Suppressor macrophage (primary cell): ENCODE results near the gene SOAT2.
A peak's percentile ranks its signal among the peaks of the same experiment; 100 is the strongest.
"Not testable (repeated sequence)": the region's sequence is repeated elsewhere in the genome, so short reads cannot be mapped to it uniquely, and the experiment has no call there.

Source experiments
- DNase-seq, 4 experiments: peaks; one replicate each; pipeline ENCODE4 v3.0.0-alpha.2; 2020 to 2022

SOAT2 gene

DNA sequence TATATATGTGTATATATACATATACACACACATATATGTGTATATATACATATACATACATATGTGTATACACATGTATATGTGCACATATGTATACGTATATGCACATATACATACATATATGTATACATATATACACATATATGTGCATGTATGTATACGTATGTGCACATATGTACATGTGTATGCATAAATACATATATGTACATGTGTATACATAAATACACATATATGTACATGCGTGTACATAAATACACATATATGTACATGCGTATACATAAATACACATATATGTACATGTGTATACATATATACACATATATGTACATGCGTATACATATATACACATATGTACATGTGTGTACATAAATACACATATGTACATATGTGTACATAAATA is 43.9 kb downstream of the SOAT2 start:
- DNase-seq = no peak

DNA sequence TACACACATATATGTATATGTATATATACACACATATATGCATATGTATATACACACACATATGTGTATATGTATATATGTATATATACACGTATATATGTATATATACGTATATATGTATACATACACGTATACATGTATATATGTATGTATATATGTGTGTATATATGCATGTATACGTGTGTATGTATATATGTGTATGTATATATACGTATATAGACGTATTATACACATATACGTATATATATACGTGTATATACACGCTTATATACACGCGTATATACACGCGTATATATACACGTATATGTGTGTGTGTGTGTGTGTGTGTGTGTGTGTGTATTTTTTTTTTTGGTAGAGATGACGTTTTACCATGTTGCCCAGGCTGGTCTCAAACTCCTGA is 44.4 kb downstream of the SOAT2 start:
- DNase-seq = no peak

DNA sequence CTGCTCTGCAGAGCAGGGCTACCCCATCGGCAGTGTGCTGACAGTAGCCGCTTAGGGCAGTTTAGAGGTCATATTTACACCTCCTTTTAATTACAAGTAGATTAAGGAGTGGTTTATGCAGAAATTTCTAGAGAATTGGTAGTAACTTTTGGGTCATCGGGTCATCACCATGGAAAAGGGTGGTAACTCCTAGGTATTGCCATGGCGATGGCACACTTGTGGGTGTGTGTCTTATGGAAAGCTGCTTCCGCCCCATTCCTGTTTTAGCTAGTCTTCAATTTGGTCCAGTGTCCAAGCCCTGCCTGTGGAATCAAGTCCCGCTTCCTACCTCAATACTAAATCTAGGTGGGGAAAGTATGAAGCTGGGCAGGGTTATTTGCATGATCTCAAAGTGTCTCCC is 47.8 kb downstream of the SOAT2 start:
- no peak for DNase-seq

DNA sequence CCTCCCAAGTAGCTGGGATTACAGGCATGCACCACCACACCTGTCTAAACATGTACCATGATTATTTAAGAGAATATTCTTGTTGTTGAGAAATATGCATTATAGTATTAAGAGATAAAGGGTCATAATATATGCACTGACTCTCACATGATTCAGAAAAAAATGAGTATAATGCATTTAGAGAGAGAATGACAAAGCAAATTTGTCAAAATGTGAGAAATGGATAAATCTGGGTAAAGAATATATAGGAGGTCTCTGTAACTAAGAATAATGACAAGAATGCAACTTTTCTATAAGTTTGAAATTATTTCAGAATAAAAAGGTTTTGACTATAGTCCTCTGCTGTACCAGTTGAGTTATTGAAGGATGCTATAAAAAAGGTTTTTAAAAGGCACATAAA is 49.1 kb downstream of the SOAT2 start:
- DNase-seq = no peak

DNA sequence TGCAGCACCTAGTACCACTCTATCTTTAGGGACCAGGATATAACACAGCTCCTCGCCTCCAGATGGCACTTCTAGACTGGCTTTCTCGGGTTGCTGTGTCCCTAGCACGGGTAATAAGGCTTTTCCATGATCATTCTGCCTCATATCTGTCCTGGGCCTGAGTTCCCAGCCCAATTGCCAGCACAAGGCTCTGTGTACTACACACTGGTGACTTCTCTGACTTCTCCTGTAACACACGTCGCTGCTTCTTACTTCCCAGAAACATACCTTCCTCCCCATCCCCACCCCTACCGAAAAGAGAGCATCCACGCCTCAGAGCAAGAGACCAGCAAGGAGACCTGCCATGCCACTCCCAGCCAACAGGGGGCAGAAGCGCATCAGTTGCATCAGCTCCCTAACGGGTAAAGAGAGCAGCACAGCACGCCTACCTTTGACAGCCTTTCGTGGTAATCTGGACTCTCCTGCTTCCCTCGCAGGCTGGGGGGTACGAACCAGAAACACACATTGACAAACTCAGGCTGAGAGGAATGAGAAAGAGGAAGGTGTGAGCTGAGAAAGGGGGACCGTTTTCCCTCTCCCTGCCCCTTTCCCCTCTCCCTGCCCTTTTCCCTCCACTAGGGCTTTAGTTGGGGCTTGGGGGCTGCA is 56.0 kb downstream of the SOAT2 start:
- DNase-seq = peak; percentile 80 to 88 (median 86)

DNA sequence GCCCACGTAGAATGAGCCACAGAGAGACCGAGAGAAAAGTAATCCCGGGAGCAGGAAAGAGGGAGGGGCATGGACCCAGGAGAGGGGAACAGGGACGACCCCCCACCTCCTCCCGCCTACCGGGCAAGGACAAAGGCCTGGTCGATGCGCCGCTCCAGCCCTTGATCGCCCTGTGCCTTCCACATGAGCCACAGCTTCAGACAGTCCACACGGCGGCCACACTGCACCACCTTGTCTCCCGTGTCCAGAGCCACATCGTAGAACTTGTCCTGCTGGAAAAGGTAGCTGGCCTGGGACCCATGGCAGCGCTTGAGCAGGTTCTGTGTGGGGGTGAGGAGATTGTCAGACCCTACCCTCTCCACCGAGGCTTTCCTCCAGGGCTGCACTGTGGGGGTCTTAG is 56.7 kb downstream of the SOAT2 start:
- no peak for DNase-seq

DNA sequence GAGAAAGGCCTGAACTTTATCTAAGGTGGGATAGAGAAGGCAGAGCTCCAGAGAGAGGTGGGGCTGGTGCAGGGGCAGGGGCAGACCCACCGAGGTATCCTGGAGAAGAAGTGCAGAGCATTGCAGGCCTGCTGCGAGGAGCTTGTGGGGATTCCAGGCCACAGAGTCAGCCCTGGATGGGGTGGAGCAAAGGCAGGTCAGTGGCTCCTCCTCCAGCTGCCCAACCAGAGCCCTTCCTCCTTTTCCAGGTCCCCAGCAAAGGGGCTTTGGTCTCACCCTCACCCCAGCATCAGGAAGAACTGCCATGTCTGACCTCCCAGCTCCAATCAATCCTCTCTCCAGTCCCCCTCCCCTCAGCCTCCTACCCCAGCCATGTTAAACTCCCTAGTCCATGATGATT is 57.4 kb downstream of the SOAT2 start:
- no peak for DNase-seq

DNA sequence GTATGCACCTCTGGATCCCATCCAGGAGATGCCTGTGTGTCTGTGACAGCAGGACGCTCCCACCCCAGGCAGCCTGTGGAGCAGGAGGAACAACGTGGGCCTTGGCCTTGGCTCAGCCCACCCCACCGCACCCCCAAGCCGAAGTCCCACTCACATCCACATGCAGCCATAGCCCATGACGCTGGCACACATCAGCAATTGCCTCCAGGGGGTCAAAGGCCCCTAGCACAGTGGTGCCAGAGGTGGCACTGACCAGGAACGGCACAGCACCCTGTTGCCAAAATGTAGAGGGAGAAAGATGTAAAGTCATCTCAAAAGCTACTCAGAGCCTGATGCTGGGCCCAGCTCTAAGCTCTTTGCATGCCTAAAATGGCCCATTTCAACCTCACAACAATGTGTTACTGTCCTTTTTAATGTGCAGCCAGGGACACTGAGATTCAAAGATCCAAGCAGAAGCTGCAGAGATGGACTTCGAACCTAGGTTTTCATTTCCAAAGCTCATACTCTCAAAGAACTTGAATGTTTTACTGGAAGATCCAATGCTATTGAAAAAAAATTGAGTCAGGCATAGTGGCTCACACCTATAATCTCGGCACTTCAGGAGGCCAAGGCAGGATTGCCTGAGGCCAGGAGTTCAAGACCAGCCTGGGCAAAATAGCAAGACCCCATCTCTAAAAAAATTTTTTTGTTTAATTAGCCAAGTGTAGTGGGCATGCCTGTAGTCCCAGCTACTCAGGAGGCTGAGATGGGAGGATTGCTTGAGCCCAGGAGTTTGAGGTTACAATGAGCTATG is 58.0 kb downstream of the SOAT2 start:
- no peak for DNase-seq

DNA sequence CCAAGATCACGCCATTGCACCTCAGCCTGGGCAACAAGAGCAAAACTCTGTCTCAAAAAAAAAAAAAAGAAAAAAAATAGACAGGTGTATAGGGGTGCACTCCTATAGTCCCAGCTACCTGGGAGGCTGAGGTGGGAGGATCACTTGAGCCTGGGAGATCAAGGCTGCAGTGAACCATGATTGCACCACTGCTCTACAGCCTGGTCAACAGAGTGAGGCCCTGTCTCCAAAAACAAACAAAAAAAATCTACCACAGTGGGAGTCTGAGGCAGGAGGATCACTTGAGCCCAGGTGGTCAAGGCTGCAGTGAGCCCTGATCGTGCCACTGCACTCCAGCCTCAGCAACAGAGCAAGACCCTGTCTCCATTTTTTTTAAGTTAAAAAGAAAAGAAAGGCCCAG is 59.7 kb downstream of the SOAT2 start:
- not testable (repeated sequence) for DNase-seq

DNA sequence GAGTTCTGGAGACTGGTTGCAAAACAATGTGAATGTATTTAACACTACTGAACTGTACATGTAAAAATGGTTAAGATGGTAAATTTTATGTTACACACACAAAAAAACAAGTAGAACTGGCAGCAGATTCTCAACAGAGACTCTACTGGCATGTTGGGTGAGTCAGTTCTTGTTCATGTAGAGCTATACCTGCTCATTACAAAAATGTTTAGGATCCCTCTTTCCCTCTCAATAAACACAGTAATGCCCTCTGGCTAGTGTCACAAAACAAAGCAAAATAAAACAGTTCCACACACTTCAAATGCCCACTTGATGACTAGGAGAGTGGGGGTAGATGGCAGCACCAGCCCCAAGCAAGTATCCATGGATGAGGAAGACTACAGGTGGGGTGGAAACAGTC is 63.6 kb downstream of the SOAT2 start:
- DNase-seq = no peak

DNA sequence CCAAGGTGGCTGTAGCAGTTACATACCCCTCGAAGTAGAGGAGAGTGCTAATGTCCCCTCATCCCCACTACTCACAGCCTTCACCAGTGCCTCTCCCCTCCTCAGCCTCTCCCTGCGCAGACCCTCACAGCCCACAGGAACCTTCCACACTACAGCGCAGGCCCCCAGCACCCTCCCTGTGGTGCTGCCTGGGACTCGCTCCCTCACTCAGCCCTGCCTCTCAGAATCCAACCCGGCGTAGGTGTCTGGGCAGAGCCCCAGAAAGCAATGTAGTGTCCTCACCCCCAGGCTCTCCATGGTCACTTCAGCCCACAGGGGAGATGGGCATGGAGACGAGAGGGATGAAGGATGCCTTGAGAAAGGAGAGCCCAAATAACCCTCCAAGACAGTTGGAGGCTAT is 66.4 kb downstream of the SOAT2 start:
- no peak for DNase-seq

DNA sequence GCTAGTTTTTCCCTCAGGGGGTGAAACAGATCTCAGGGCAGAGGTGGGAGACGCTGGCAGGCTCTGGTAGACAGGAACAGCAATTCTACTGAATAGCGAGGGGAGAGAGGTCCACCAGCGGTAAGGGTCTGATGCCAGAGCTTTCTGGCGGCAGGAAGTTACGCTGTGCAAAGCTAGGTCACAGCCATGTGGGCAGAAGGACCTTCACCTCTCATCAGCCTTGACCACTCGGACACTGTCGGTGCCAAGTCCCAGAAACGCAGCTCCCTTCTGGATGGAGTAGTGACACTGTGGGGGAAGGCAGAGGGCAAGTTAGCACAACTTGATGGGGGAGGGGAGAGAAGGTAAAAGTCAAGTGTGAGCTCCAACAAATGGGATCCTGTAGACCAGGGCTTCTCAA is 66.9 kb downstream of the SOAT2 start:
- DNase-seq = no peak

DNA sequence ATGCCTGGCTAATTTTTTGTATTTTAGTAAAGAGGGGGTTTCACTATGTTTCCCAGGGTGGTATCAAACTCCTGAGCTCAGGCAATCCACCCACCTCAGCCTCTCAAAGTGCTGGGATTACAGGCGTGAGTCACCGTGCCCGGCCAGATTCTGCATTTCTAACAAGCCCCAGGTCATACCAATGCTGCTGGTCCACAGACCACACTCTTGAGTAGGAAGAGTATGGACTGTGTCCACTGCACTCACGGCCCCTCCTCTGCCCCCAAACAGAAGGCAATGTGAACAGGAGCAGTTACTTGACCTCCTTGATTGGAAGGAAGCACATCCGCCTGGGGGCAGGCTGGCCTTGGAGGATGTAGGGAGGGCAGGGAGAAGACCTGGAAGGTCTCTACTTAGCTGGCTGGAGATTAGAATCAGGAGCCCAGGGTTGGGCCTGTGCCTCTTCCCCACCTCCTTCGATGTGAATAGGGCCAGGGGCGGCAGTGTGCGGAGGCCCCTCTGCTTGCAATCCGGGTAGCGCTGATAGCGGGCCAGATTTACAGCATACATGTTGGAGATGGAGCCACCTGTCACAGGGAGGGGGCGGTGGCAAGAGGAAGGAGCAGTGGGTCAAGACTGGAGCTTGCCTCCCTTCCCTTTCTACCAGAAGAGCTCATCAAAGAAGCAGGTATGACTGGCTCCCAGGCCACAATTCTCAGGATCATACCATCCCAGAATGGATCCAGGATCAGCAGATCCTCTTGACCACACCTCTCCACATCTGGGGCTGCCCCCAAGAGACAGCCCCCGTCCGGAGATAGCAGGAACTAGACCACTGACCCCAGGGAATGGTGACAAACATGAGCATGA is 67.8 kb downstream of the SOAT2 start:
- DNase-seq = no peak

DNA sequence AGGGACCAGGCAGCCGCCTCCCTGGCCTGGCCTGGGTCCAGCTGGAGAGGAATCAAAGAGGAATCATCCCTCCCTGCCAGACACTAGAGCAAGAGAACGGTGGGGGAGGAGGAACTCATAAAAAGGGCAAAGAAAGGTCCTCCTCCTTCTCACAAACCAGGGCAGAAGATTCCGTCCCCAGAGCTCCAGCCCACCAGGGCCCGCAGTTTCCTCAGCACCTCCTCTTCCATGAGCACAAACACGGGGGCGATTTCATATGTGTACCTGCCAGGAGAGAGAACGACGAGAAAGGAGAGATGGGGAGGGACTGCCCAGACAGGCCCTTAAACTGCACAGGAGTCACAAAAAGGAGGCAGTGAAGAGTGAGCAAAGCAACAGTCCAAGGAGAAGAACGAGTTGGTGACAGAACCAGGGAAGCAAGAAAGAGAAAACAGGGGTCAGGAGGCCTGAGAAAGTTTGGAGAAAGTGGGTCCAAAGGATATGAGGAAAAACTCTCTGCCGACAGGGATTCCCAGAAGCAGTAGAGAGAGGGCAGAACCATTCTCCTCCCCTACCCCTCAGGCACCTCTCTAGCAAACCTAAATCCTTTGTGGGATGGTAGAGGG is 68.5 kb downstream of the SOAT2 start:
- DNase-seq = no peak

DNA sequence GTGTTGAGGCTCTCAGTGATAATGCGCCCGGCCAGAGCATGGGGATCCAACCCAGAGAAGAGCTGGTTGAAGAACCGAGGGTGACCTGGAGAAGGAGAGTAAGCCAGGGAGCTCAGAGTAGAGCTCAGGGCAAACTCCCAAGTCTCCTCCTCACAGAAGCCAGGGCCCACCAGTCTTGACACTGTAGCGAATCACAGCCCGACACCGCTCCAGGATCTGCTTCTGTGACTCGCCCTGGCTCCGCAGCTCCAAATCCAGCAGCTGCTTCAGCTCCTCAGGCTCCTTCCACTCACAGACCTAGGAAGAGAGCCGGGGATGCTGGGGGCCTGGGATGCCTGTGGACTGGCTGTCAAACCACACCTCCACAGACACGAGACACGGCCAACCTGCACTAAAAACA is 69.1 kb downstream of the SOAT2 start:
- no peak for DNase-seq

DNA sequence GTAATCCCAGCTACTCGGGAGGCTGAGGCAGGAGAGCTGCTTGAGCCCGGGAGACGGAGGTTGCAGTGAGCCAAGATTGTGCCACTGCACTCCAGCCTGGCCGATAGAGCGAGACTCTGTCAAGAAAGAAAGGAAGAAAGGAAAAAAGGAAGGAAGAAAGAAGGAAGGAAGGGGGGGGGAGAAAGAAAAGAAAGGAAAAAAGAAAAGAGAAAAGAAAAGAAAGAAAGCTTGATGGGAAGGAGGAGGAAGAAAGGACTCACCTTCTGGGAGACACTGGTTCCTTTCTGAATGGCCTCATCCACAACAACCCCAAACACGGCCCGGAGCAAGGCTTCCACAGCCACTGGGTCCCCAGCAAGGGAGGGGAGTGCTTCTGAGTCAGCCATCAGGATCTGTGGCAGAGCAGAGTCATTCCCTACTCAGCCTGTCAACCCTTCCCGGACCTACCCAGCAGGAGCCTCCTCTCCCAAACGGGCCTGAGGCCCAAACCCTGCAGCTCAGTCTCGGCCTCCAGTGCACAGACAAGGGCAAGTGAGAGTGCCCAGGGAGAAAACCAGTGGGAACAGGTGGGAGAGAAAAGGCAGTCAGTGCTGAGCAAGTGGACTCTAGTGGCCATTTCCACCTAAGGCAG is 69.9 kb downstream of the SOAT2 start:
- DNase-seq = no peak
